HEK293T (cell line): Measurements from ENCODE around the gene TPPP2.

Source experiments
- CTCF ChIA-PET: fragments of 350-600 bp; formaldehyde crosslinking; extraction: SDS; loops from one replicate; lab custom pipeline; 2021; ENCODE audit warnings: antibody characterized with exemption, inconsistent platforms; lab: Yijun Ruan, JAX
- POLR2A ChIA-PET: fragments of 350-600 bp; formaldehyde crosslinking; extraction: SDS; loops from one replicate; lab custom pipeline; 2020; ENCODE audit warnings: antibody characterized with exemption, inconsistent platforms; lab: Yijun Ruan, JAX
- DNase-seq: peaks from one replicate; pipeline ENCODE4 v3.0.0; 2012; ENCODE audit warnings: mixed read lengths; ENCODE audit errors: extremely low spot score
- ARNT ChIP-seq: fragments of 450-650 bp; IDR thresholded peaks from 2 replicates; pipeline ENCODE4 v1.6.1; 2017; ENCODE audit warnings: mild to moderate bottlenecking
- BHLHE40 ChIP-seq: fragments of 450-650 bp; IDR thresholded peaks from 2 replicates; pipeline ENCODE4 v1.6.1; 2016; ENCODE audit warnings: mild to moderate bottlenecking, moderate library complexity, borderline replicate concordance
- CTBP1 ChIP-seq: fragments of 450-650 bp; IDR thresholded peaks from 2 replicates; pipeline ENCODE4 v1.6.1; 2016; ENCODE audit warnings: borderline replicate concordance
- ELF4 ChIP-seq: fragments of 450-650 bp; IDR thresholded peaks from 2 replicates; pipeline ENCODE4 v1.6.1; 2017; ENCODE audit warnings: antibody characterized with exemption
- FOXA1 ChIP-seq: fragments of 450-650 bp; IDR thresholded peaks from 2 replicates; pipeline ENCODE4 v1.6.1; 2016; ENCODE audit warnings: mild to moderate bottlenecking
- FOXK2 ChIP-seq: fragments of 450-650 bp; IDR thresholded peaks from 2 replicates; pipeline ENCODE4 v1.6.1; 2016; ENCODE audit warnings: mild to moderate bottlenecking
- FOXM1 ChIP-seq: fragments of 450-650 bp; IDR thresholded peaks from 2 replicates; pipeline ENCODE4 v1.6.1; 2017; ENCODE audit warnings: mild to moderate bottlenecking, borderline replicate concordance
- HDGF ChIP-seq: fragments of 450-650 bp; IDR thresholded peaks from 2 replicates; pipeline ENCODE4 v1.6.1; 2017; ENCODE audit warnings: antibody characterized with exemption, borderline replicate concordance
- L3MBTL2 ChIP-seq: fragments of 450-650 bp; conservative IDR thresholded peaks from 2 replicates; pipeline ENCODE4 v1.6.1; 2016; ENCODE audit warnings: mild to moderate bottlenecking
- LEF1 ChIP-seq: fragments of 450-650 bp; IDR thresholded peaks from 2 replicates; pipeline ENCODE4 v1.6.1; 2017; ENCODE audit warnings: mild to moderate bottlenecking, borderline replicate concordance
- NFRKB ChIP-seq: fragments of 450-650 bp; IDR thresholded peaks from 2 replicates; pipeline ENCODE4 v1.6.1; 2016; ENCODE audit warnings: mild to moderate bottlenecking, moderate library complexity
- SP1 ChIP-seq: fragments of 450-650 bp; IDR thresholded peaks from 2 replicates; pipeline ENCODE4 v1.6.1; 2017
- SUZ12 ChIP-seq: fragments of 450-650 bp; IDR thresholded peaks from 2 replicates; pipeline ENCODE4 v1.6.1; 2016; ENCODE audit warnings: mild to moderate bottlenecking
- TARDBP ChIP-seq: fragments of 450-650 bp; IDR thresholded peaks from 2 replicates; pipeline ENCODE4 v1.6.1; 2016
- ZNF384 ChIP-seq: fragments of 450-650 bp; IDR thresholded peaks from 2 replicates; pipeline ENCODE4 v1.6.1; 2016
- TF ChIP-seq, protein P1 (sequence below): fragments of 450-650 bp; IDR thresholded peaks from 2 replicates; pipeline ENCODE4 v1.6.1; 2016

Gene TPPP2

DNA sequence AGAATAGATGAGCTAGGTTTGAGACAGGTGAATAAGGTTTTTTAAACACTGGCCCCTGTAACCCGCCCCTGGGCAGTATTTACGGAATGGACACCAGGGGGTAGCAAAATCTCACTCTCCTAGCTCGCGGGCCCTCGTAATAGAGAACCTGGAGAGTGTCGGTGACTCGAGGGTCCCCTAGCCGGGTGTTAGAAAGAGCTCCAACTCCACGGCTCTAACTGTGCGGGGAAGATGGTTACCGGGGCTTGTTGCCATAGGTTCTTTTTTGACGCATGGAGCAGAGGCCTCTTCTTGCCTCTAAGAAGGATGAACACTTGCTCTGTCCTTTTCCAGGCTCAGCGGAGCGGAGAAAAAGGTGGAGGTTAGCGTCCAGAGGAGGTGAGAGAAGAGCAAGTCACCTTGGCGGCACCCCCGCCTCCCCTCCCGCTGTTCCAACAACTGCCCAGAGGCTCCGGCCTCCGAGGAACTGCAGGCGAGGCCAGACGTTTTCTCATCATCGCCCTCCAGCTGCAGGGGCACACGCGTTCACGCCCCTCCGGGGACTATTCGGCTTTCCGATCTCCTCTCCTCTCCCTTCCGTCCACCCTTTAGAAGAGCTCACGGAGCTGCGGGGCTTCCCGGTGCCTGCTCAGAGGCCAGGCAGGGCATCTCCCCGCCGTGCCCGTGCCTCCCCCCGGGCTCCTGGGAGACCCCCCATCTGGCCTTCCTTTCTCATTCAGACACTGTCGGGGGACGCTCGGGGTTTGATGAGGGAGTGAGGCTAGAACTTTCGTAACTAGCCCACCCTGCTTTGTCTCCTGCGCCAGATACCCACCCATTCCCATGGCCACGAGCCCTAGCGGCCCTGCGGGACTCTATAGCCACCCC lies 38.7 kb downstream of the TPPP2 start:
- POLR2A ChIA-PET, result interaction anchor here (0.5 to 1.8 kb wide), 7 partner anchors 11 to 386 kb away, joined by 3 to 45 read pairs (median 4); no protein-coding TSS in a partner anchor
- DNase-seq, result peak; percentile 65
- no peak for TF ChIP-seq BHLHE40
- no peak for TF ChIP-seq ELF4
- TF ChIP-seq FOXK2, result no peak
- TF ChIP-seq SUZ12, result no peak
- no peak for TF ChIP-seq FOXM1
- CTCF ChIA-PET, result interaction anchor here (0.6 to 4.4 kb wide), 15 partner anchors 18 to 368 kb away, joined by 3 to 73 read pairs (median 6); partner anchors contain the start of gene TMEM253

DNA sequence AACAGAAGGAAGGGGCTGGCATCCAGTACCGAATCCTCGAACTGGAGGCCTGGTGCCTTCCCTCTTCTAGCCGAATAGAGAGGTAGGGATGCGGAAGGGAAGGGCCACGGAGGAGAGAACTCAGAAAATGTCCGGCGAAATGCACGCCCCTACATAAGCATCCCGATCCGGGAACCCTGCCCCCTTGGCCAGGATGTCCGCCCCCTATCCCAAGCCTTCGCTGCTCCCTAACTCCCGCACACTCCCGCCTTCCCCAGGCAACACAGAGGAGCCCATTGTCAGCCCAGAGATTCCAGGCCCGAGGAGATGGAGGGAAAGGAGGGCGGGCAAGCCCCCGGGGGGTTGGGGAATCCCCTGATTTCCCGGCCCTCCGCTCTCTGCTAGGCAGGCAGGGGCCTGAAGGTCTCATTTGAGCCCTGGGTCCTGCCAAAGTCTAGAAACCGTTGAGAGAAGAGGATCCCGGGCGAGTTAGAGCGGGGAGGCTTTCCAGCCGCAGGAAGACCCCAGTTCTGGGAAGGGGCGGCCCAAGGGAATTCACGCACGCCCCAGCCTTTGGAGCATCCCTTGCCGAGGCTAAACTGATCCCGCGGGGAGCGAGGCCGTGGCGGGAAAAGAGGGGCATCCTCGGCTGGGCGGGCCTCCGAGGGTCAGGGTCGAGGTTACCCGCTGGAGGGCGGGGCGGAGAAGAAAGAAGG lies 39.5 kb downstream of the TPPP2 start:
- CTCF ChIA-PET, result interaction anchor here (1.2 to 4.4 kb wide), 7 partner anchors 18 to 65 kb away, joined by 4 to 73 read pairs (median 11); partner anchors contain the start of gene TMEM253
- no peak for DNase-seq
- no peak for TF ChIP-seq ELF4
- TF ChIP-seq HDGF, result no peak
- TF ChIP-seq L3MBTL2, result peak; percentile 29; the same call in 1 of the 2 replicates
- TF ChIP-seq ARNT, result no peak
- POLR2A ChIA-PET, result interaction anchor here (1.4 to 3.7 kb wide), 9 partner anchors 16 to 55 kb away, joined by 3 to 72 read pairs (median 27); partner anchors contain the start of genes TMEM253 and ZNF219

DNA sequence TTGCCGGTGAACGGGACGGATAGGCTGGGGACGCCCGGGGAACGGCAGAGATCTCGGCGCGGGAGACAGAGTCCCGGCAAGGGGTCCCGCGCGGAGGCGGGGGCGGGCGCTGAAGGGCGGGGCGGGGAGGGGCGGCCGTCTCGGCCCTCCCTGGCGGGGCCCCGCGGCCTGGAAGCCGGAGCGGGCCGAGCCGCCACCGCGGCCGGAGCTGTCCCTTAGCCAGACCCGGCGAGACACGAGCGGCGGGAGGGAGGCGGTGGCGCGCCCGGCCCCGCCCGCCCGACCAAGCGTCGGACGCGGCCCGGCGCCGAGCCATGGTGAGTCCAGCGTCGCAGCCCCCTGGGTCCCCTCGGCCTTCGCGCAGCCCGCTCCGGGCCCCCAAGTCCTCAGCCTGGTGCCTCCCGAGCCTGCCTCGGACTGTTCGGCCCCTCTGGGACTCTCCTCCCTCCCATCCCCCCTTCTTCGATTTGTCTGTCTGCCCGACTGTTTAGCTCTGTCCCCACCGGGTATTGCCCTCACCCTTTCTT lies 40.1 kb downstream of the TPPP2 start, which contains the start of gene ARHGEF40:
Gene ARHGEF40, plus strand, starts transcription at position 222 of the 527 bp plus-strand sequence. Its CDS starts 93 bp downstream, at position 315.
- peak; percentile 65 for DNase-seq
- ChIA-PET POLR2A (interaction anchor here (0.8 to 3.7 kb wide), 11 partner anchors 8 to 55 kb away, joined by 3 to 72 read pairs (median 9); partner anchors contain the start of genes NDRG2, TMEM253 and ZNF219), CTCF (interaction anchor here (0.8 to 3.0 kb wide), 10 partner anchors 8 to 65 kb away, joined by 3 to 42 read pairs (median 8); no protein-coding TSS in a partner anchor)
- TF ChIP-seq TARDBP (no peak), NFRKB (no peak), ELF4 (no peak), BHLHE40 (no peak), L3MBTL2 (no peak), FOXA1 (no peak), CTBP1 (no peak)

DNA sequence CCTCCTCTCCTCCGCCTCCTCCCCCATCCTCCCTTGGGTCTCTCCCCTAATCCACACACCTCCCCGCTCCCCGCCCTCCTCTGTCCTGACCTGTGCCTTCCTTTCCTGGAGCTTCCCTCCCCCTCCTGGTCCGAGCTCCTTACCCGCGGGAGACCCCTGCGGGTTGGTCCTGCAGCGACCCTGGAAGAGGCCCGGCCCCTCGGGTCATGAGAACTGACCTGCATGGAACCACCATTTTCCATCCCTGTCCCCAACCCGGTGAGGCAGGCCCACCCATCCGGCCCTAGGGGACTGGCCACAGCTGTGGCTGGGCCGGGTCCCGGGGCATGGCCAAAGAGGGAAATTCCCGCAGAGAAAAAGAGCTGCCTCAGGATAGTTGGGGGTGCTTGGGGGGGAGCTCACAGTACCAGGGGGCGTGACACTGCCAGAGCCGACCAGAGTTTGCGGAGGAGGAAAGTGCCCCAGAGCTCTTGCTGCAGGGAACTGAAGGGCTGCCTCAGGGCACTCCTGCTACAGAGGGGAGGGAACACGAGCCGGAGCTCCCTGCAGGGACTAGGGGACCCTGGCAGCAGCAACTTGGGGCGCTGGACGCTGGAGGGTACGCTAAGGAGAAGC lies 40.7 kb downstream of the TPPP2 start:
- CTCF ChIA-PET, result interaction anchor here (0.8 to 3.0 kb wide), 12 partner anchors 9 to 100 kb away, joined by 3 to 42 read pairs (median 6); no protein-coding TSS in a partner anchor
- POLR2A ChIA-PET, result interaction anchor here (0.6 to 3.7 kb wide), 17 partner anchors 9 to 313 kb away, joined by 3 to 72 read pairs (median 4); partner anchors contain the start of genes NDRG2, SUPT16H, TMEM253 and ZNF219
- TF ChIP-seq FOXA1 (no peak), L3MBTL2 (no peak), SUZ12 (no peak), CTBP1 (no peak), TARDBP (no peak), ELF4 (no peak), HDGF (no peak), ARNT (no peak), ZNF384 (no peak), FOXK2 (no peak), LEF1 (no peak), FOXM1 (no peak), NFRKB (no peak), SP1 (no peak), BHLHE40 (no peak)
- TF ChIP-seq, protein P1, sequence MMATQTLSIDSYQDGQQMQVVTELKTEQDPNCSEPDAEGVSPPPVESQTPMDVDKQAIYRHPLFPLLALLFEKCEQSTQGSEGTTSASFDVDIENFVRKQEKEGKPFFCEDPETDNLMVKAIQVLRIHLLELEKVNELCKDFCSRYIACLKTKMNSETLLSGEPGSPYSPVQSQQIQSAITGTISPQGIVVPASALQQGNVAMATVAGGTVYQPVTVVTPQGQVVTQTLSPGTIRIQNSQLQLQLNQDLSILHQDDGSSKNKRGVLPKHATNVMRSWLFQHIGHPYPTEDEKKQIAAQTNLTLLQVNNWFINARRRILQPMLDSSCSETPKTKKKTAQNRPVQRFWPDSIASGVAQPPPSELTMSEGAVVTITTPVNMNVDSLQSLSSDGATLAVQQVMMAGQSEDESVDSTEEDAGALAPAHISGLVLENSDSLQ, result no peak
- DNase-seq, result no peak

DNA sequence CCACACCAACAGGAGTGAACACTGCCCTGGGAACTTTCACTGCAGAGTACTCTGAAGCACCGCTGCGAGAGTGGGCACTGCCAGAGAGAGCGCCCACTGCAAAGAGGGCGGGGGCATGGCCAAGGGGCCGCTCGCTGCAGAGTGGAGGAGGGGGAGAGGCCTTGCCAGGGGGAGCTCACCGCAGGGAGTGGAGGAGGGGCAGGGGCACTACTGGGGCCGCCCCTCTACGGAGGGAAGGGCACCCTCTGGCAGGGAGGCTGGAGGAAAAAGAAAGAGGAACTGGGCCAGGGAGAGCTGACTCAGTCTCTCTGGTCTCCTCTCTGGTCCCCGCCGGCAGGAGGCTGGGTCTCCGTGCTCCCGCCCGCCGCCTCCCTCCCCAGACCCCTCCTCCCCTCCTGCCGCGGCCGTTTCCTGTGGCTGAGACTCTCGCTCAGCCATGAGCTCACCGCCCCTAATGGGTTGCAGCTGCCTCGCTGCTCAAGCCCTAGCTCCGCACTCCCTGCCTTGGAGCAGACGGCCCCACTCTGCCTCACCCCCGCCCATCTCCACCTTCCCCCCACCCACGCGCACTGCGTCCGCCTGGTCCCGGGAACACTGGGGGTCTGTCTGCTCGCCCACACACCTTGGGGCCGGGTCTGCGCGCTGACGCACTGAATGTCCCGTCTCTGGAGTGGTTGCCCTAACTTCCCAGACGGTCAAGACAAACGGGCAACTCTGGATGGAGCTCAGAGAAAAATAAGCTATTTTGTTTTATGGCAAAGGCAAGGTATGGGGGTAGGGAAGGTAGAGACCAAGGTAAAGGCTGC lies 41.4 kb downstream of the TPPP2 start:
- TF ChIP-seq L3MBTL2, result no peak
- TF ChIP-seq CTBP1, result no peak
- TF ChIP-seq TARDBP, result no peak
- no peak for TF ChIP-seq FOXK2
- TF ChIP-seq FOXM1, result no peak
- TF ChIP-seq NFRKB, result no peak
- TF ChIP-seq HDGF, result no peak
- TF ChIP-seq SUZ12, result no peak
- TF ChIP-seq ARNT, result no peak
- no peak for TF ChIP-seq LEF1
- TF ChIP-seq ZNF384, result no peak
- TF ChIP-seq FOXA1, result no peak
- TF ChIP-seq BHLHE40, result no peak
- TF ChIP-seq ELF4, result no peak
- no peak for TF ChIP-seq SP1
- TF ChIP-seq, protein P1, result no peak; the same call in 1 of the 2 replicates
- DNase-seq, result peak; percentile 79
- ChIA-PET POLR2A (interaction anchor here (0.6 to 3.7 kb wide), 17 partner anchors 9 to 313 kb away, joined by 3 to 72 read pairs (median 4); partner anchors contain the start of genes NDRG2, SUPT16H, TMEM253 and ZNF219), CTCF (interaction anchor here (0.5 to 3.0 kb wide), 13 partner anchors 9 to 395 kb away, joined by 3 to 42 read pairs (median 5); no protein-coding TSS in a partner anchor)
